Esophagus muscularis mucosa (tissue), 4 donors: Measurements from ENCODE around the gene GPR62. TPM values are rescaled to one million over a fixed set of nuclear protein-coding genes. Genes with fewer than 3 reads are reported as not detected.

Source experiments
- DNase-seq: peaks from one replicate; pipeline ENCODE4 v3.0.0-alpha.2; 2017; ENCODE audit errors: extremely low spot score
- H3K27ac ChIP-seq, 4 donors: fragments of 200-600 bp; sonication (generic); replicated peaks in 1 of 4; 1 replicate in 3 of 4; 2 replicates in 1 of 4; pipeline ENCODE4 v1.5.1; 2016 to 2019; ENCODE audit warnings: mild to moderate bottlenecking in 1 of 4
- H3K27me3 ChIP-seq, 4 donors: fragments of 200-600 bp; sonication (generic); one replicate each; pipeline versions ENCODE4 v1.5.1 to v1.6.0; 2016 to 2019
- H3K36me3 ChIP-seq, 4 donors: fragments of 200-600 bp; sonication (generic); one replicate each; pipeline ENCODE4 v1.5.1; 2016 to 2019
- H3K4me1 ChIP-seq, 4 donors: fragments of 200-600 bp; sonication (generic); one replicate each; pipeline ENCODE4 v1.5.1; 2016 to 2019
- H3K4me3 ChIP-seq, 4 donors: fragments of 200-600 bp; sonication (generic); 1 replicate in 2 of 4; 2 replicates in 2 of 4; pipeline ENCODE4 v1.5.1; 2016 to 2019; ENCODE audit warnings: mild to moderate bottlenecking in 4 of 4, moderate library complexity in 1 of 4
- H3K9me3 ChIP-seq, 4 donors: fragments of 200-600 bp; sonication (generic); 1 replicate in 3 of 4; 2 replicates in 1 of 4; pipeline ENCODE4 v1.5.1; 2016 to 2019
- EP300 ChIP-seq: sonication (generic); formaldehyde crosslinking; IDR thresholded peaks from one replicate; pipeline ENCODE4 v1.6.1; 2017; ENCODE audit warnings: antibody characterized with exemption
- POLR2A ChIP-seq: fragments of 450-650 bp; IDR thresholded peaks from one replicate; pipeline ENCODE4 v1.6.1; 2017; ENCODE audit warnings: antibody characterized with exemption, moderate library complexity, mild to moderate bottlenecking, low read depth
- POLR2AphosphoS5 ChIP-seq, 2 donors: sonication (generic); formaldehyde crosslinking; IDR thresholded peaks; one replicate each; pipeline ENCODE4 v1.6.1; 2017; ENCODE audit warnings: antibody characterized with exemption in 2 of 2
- WGBS: methylation state at CpG from one replicate; pipeline ENCODE4 v1.1.5; 2018; 5-methylcytosine and 5-hydroxymethylcytosine counted together
- intact Hi-C: fragments of 100-400 bp; cut with DNase I; formaldehyde crosslinking; loops from one replicate; pipeline ENCODE4 v1.15.1; 2023
- total RNA-seq, 4 donors: library from RNA; depleted of rRNA; stranded (reverse); fragments of >200 nt; gene quantifications; one replicate each; pipeline versions ENCODE4 v1.1.0 to v1.2.1, GENCODE V29; 2016
- TF ChIP-seq, protein P1 (sequence below), 3 experiments: fragments of 200-600 bp in 2 of 3; fragments of 450-650 bp in 1 of 3; sonication (generic) in 2 of 3; IDR thresholded peaks; one replicate each; pipeline ENCODE4 v1.5.1; 2017 to 2019; ENCODE audit warnings: antibody characterized with exemption in 3 of 3, mild to moderate bottlenecking in 2 of 3, moderate library complexity in 1 of 3

The GPR62 gene
- total RNA-seq, 4 donors from 2014 or later, result 0.11 to 0.42 (median 0.18) TPM

DNA sequence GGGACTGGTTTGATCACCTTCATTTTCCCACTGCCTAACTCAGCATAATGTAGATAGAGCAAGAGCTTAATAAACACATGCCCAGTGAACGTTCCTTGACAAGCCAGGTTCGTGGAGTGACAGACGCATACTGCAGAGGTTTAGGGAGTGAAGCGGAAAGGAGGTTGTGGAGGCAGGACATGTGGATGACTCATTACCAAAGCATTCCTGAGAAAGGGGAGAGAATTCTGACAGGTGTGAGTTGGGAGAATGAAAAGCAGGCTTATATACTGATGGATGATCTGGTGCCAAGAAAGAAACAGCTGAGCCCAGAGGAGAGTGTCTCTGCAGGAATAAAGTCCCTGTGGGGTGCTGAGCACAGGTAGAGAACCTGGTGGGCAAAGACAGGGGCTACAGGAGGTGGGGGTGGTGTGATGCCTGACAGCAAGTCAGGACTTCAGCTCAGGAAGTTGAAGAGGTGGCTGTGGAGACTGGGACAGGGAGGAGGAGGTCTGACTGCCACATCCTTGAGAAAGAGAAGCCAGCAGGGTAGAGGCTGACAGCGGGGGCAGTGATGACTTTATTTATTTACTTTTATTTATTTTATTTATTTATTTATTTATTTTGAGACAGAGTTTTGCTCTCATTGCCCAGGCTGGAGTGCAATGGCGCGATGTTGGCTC is 42.9 kb downstream of the GPR62 start:
- no peak overlapping the region for H3K4me3 ChIP-seq
- H3K36me3 ChIP-seq, result peaks cover 15 to 20% (median 19%) of the 10 kb centered on the region in 4 donors
- 55% methylated on average over 7 of the region's 7 CpGs for WGBS
- TF ChIP-seq POLR2AphosphoS5 (IDR thresholded peaks at IDR 0.05) (no peak), EP300 (no peak), POLR2A (no peak)
- TF ChIP-seq, protein P1, sequence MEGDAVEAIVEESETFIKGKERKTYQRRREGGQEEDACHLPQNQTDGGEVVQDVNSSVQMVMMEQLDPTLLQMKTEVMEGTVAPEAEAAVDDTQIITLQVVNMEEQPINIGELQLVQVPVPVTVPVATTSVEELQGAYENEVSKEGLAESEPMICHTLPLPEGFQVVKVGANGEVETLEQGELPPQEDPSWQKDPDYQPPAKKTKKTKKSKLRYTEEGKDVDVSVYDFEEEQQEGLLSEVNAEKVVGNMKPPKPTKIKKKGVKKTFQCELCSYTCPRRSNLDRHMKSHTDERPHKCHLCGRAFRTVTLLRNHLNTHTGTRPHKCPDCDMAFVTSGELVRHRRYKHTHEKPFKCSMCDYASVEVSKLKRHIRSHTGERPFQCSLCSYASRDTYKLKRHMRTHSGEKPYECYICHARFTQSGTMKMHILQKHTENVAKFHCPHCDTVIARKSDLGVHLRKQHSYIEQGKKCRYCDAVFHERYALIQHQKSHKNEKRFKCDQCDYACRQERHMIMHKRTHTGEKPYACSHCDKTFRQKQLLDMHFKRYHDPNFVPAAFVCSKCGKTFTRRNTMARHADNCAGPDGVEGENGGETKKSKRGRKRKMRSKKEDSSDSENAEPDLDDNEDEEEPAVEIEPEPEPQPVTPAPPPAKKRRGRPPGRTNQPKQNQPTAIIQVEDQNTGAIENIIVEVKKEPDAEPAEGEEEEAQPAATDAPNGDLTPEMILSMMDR (IDR thresholded peaks at IDR 0.05), result no peak
- peaks cover 12 to 34% (median 33%) of the 10 kb centered on the region in 4 donors for H3K4me1 ChIP-seq
- H3K9me3 ChIP-seq, result no peaks in the 10 kb centered on the region
- H3K27me3 ChIP-seq, result peaks cover 0 to 31% (median 0%) of the 10 kb centered on the region in 4 donors
- DNase-seq, result no peak
- intact Hi-C loops, result no loop called here
- H3K27ac ChIP-seq, result no peak overlapping the region

DNA sequence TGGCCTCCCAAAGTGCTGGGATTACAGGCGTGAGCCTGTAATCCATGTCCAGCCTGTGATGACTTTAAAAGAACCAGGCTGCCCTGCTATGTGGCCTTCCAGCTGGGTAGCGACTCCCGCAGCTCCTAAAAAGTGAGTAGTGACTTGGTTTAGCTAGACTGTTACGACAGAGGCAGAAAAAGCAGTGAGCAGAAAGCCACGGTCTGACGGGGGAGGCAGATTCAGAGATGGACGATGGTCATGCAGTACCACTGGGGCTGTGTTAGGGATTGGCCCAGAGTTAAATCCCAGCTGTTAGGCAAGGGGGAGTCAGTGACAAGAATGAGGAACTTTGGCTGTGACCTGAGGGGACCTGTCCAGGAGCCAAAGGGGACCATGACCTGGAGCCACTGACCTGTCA is 43.6 kb downstream of the GPR62 start:
- Histone ChIP-seq H3K36me3 (peaks cover 9 to 13% (median 12%) of the 10 kb centered on the region in 4 donors), H3K4me1 (peaks cover 12 to 28% (median 27%) of the 10 kb centered on the region in 4 donors), H3K27me3 (peaks cover 0 to 31% (median 0%) of the 10 kb centered on the region in 4 donors), H3K27ac (no peak overlapping the region), H3K4me3 (no peak overlapping the region), H3K9me3 (no peaks in the 10 kb centered on the region)
- 65% methylated on average over 7 of the region's 7 CpGs for WGBS
- intact Hi-C loops, result no loop called here
- DNase-seq, result no peak
- TF ChIP-seq POLR2AphosphoS5 (IDR thresholded peaks at IDR 0.05) (no peak), EP300 (no peak), POLR2A (no peak)
- TF ChIP-seq, protein P1 (IDR thresholded peaks at IDR 0.05), result no peak

DNA sequence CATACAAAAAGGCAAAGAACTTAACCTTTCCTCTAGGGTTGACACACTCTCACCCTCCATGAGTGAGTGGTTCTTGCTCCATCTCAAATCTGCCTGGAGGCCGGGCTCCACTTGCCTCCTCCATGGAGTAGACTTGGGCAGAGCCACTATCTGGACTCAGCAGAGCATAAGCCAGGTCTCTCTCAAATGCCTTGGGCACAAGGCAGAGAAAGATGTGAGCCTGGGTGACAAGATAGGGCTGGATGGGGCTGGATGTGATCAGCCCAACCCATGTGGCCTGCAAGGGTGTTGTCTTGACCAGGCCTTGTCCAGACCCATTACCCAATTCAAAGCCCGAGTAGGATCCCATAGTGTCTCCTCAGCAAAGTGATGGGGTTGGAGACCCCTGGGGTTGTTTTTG is 44.7 kb downstream of the GPR62 start:
- TF ChIP-seq EP300 (no peak), POLR2AphosphoS5 (IDR thresholded peaks at IDR 0.05) (no peak), POLR2A (no peak)
- TF ChIP-seq, protein P1 (IDR thresholded peaks at IDR 0.05), result no peak
- 69% methylated on average over 2 of the region's 2 CpGs for WGBS
- peaks cover 10 to 26% (median 24%) of the 10 kb centered on the region in 4 donors for H3K4me1 ChIP-seq
- no peak overlapping the region for H3K4me3 ChIP-seq
- peaks cover 0 to 2% (median 1%) of the 10 kb centered on the region in 4 donors for H3K36me3 ChIP-seq
- no peak overlapping the region for H3K27ac ChIP-seq
- H3K27me3 ChIP-seq, result peaks cover 0 to 31% (median 0%) of the 10 kb centered on the region in 4 donors
- intact Hi-C loops, result loop anchor here (10.0 kb wide), 1 partner anchor 345 kb away; no protein-coding TSS in a partner anchor
- no peak for DNase-seq
- no peaks in the 10 kb centered on the region for H3K9me3 ChIP-seq

DNA sequence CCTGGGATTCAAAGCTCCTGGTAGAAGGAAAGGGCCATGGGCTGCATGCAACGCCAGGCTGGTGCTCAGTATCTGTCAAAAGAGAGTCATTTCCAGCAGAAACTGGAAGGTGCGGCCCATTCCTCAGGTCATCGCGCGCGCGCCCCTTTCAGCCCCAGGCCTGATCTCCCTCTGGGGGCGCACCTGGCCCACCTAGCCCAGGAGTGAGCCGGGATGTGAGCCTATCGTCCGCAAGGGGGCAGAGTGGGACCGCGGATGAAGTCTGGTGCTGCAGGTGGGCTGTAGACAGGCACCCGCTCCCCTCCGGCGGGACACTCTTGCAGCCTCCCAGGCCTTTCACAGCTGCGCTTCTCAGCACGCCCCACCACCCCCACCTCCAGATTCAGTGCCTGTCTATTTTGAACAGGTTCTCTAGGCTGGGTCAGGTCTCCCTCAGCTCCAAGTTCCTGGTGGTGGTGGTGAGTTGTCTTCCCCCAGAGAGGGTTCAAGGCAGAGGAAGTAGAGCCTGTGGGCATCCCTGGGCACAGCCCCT is 46.3 kb downstream of the GPR62 start:
- DNase-seq, result peak; percentile 95
- no peaks in the 10 kb centered on the region for H3K36me3 ChIP-seq
- intact Hi-C loops, result loop anchor here (1.0 to 10.0 kb wide), 3 partner anchors 122 to 343 kb away; no protein-coding TSS in a partner anchor
- no peaks in the 10 kb centered on the region for H3K9me3 ChIP-seq
- peaks cover 0 to 31% (median 0%) of the 10 kb centered on the region in 4 donors for H3K27me3 ChIP-seq
- no peak overlapping the region for H3K4me3 ChIP-seq
- WGBS, result under 1% methylated on average over 17 of the region's 18 CpGs
- TF ChIP-seq, protein P1 (IDR thresholded peaks at IDR 0.05), result peak; percentile 85 to 94 (median 93)
- TF ChIP-seq EP300 (no peak), POLR2AphosphoS5 (IDR thresholded peaks at IDR 0.05) (peak in 1 of 2 donors; percentile 32), POLR2A (no peak)
- peaks cover 23 to 32% (median 31%) of the 10 kb centered on the region in 4 donors for H3K4me1 ChIP-seq
- H3K27ac ChIP-seq, result no peak overlapping the region
